Left ventricle myocardium inferior (tissue), 1 donor: ENCODE results near the gene THPO. TPM values are rescaled to one million over a fixed set of nuclear protein-coding genes. Genes with fewer than 3 reads are reported as not detected.

Source experiments
- DNase-seq: peaks from one replicate; pipeline ENCODE4 v3.0.0-alpha.2; 2020
- H3K27ac ChIP-seq: fragments of 200-600 bp; replicated peaks from 2 replicates; pipeline ENCODE4 v1.8.0; 2021
- H3K27me3 ChIP-seq: fragments of 200-600 bp; 2 replicates; pipeline ENCODE4 v1.8.0; 2021; ENCODE audit warnings: low read depth
- H3K36me3 ChIP-seq: fragments of 200-600 bp; 2 replicates; pipeline ENCODE4 v1.8.0; 2021
- H3K4me1 ChIP-seq: fragments of 200-600 bp; 2 replicates; pipeline ENCODE4 v1.8.0; 2021
- H3K4me3 ChIP-seq: fragments of 200-600 bp; 2 replicates; pipeline ENCODE4 v1.8.0; 2021; ENCODE audit warnings: mild to moderate bottlenecking, moderate library complexity
- H3K9me3 ChIP-seq: fragments of 200-600 bp; replicated peaks from 2 replicates; pipeline ENCODE4 v1.8.0; 2021
- intact Hi-C: fragments of 100-400 bp; cut with micrococcal nuclease; formaldehyde crosslinking; loops from one replicate; pipeline ENCODE4 v1.11.0; 2022
- total RNA-seq: library from RNA; stranded (reverse); fragmentation: NEBNext Ultra II Directional; extraction: Animal tissue kit (Norgen Biotek cat#: 25700); gene quantifications from one replicate; pipeline ENCODE4 v1.2.1, GENCODE V29; 2021
- TF ChIP-seq, protein P1 (sequence below): fragments of 200-600 bp; IDR thresholded peaks from 2 replicates; pipeline ENCODE4 v1.8.0; 2021; ENCODE audit warnings: antibody characterized with exemption, mild to moderate bottlenecking, borderline replicate concordance
- donor health status: DM: no; HTN: yes; CAD: no; lungs with severe emphysema.

THPO gene
- total RNA-seq, 1 donor from 2014 or later = 0.11 TPM

GRCh38 chr3:184357248-184358123 is 20.5 kb downstream of the THPO start:
- Histone ChIP-seq H3K27ac (no peak overlapping the region), H3K36me3 (peaks cover 14% of the 10 kb centered on the region), H3K4me1 (peaks cover 25% of the 10 kb centered on the region), H3K4me3 (no peak overlapping the region), H3K9me3 (no peaks in the 10 kb centered on the region), H3K27me3 (no peaks in the 10 kb centered on the region)
- TF ChIP-seq, protein P1, sequence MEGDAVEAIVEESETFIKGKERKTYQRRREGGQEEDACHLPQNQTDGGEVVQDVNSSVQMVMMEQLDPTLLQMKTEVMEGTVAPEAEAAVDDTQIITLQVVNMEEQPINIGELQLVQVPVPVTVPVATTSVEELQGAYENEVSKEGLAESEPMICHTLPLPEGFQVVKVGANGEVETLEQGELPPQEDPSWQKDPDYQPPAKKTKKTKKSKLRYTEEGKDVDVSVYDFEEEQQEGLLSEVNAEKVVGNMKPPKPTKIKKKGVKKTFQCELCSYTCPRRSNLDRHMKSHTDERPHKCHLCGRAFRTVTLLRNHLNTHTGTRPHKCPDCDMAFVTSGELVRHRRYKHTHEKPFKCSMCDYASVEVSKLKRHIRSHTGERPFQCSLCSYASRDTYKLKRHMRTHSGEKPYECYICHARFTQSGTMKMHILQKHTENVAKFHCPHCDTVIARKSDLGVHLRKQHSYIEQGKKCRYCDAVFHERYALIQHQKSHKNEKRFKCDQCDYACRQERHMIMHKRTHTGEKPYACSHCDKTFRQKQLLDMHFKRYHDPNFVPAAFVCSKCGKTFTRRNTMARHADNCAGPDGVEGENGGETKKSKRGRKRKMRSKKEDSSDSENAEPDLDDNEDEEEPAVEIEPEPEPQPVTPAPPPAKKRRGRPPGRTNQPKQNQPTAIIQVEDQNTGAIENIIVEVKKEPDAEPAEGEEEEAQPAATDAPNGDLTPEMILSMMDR = no peak
- DNase-seq = no peak
- intact Hi-C loops = no loop called here

GRCh38 chr3:184355261-184356040 is 22.6 kb downstream of the THPO start:
- intact Hi-C loops = no loop called here
- H3K4me1 ChIP-seq = peaks cover 6% of the 10 kb centered on the region
- no peak for DNase-seq
- H3K9me3 ChIP-seq = no peaks in the 10 kb centered on the region
- TF ChIP-seq, protein P1 = no peak
- no peak overlapping the region for H3K4me3 ChIP-seq
- no peaks in the 10 kb centered on the region for H3K27me3 ChIP-seq
- peaks cover 20% of the 10 kb centered on the region for H3K36me3 ChIP-seq
- H3K27ac ChIP-seq = no peak overlapping the region

DNA sequence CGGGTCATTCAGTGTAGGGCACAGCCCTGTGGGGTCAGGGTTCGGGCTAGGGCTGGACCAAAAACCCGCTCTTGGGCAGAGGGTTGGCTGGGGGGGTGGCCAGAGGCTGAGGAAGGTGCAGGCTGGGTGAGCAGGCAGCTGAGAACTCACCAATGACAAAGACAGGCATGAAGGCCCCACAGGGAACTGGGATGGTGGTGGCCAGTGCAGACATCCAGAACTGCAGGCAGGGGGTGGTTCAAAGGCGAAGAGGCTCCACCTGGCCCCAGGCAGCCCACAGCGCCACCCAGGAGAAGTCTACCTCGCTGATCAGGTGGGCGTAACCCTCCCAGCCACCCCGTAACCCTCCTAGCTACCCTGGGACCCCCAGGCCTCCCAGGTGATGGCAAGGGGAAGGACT is 23.3 kb downstream of the THPO start:
- TF ChIP-seq, protein P1 = no peak
- DNase-seq = no peak
- intact Hi-C loops = no loop called here

GRCh38 chr3:184354121-184354728 is 23.8 kb downstream of the THPO start:
- intact Hi-C loops = no loop called here
- no peak for DNase-seq
- no peaks in the 10 kb centered on the region for H3K27me3 ChIP-seq
- TF ChIP-seq, protein P1 = peak; percentile 73
- no peak overlapping the region for H3K27ac ChIP-seq
- H3K9me3 ChIP-seq = no peaks in the 10 kb centered on the region
- H3K4me1 ChIP-seq = no peaks in the 10 kb centered on the region
- H3K4me3 ChIP-seq = no peak overlapping the region
- H3K36me3 ChIP-seq = peaks cover 20% of the 10 kb centered on the region

More for the DNA sequence above, 23.3 kb downstream of the THPO start:
- Histone ChIP-seq H3K27ac (no peak overlapping the region), H3K36me3 (peaks cover 20% of the 10 kb centered on the region), H3K9me3 (no peaks in the 10 kb centered on the region), H3K4me1 (no peaks in the 10 kb centered on the region), H3K27me3 (no peaks in the 10 kb centered on the region), H3K4me3 (no peak overlapping the region)

DNA sequence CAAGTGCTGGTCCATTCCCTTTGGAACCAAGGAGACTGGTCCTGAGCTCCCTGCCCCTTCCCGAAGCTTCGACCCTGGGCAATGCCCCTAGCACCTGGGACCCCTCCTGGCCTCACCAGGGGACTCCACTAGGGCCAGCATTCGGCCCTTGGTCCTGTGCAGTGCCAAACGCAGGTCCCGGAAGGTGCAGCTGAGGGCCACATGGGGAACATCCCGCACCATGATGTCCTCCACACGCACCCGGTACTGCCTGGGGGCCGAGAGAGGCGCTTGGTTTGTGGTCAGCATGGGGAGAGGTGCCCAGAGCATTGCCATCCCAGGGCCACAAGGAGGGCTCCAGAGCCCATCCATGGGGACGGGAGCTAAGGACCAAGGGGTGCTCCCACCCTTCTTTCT is 24.5 kb downstream of the THPO start:
- Histone ChIP-seq H3K4me1 (no peaks in the 10 kb centered on the region), H3K9me3 (no peaks in the 10 kb centered on the region), H3K4me3 (no peak overlapping the region), H3K27ac (no peak overlapping the region), H3K36me3 (peaks cover 20% of the 10 kb centered on the region), H3K27me3 (no peaks in the 10 kb centered on the region)
- DNase-seq = no peak
- TF ChIP-seq, protein P1 = no peak
- intact Hi-C loops = no loop called here
